Esophagus squamous epithelium (tissue), 4 donors: Measurements from ENCODE around the gene MRPL43.

Experiments
- POLR2A ChIP-seq, 4 donors: fragments of 450-650 bp; IDR thresholded peaks; one replicate each; pipeline ENCODE4 v1.6.1; 2017; ENCODE audit warnings: antibody characterized with exemption in 4 of 4, mild to moderate bottlenecking in 4 of 4, moderate library complexity in 3 of 4
- TF ChIP-seq, protein P1 (sequence below), 6 experiments: fragments of 450-650 bp in 4 of 6; fragments of 200-600 bp in 2 of 6; sonication (generic) in 2 of 6; IDR thresholded peaks; one replicate each; pipeline ENCODE4 v1.5.1; 2016 to 2019; ENCODE audit warnings: antibody characterized with exemption in 6 of 6, mild to moderate bottlenecking in 4 of 6, moderate library complexity in 4 of 6

DNA sequence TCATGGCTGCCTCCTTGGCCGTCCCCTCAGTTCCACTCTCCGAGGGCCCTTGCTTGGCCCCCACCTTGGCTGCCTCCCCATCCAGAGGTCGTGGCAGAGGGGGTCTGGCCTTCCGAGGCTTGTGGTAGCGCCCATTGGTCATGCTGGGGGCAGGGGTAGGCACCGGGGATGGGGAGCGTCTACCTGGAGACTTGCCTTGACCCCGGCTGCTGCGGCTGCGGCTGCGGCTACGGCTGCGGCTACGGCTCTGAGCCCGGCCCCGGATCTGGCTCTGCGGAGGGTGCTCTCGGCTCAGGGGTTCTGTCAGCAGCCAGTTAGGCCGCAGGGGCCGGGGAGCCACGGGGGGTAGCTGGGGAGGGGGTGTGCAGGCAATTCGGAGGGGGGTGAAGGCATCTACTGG lies 23.0 kb upstream of the MRPL43 start:
- TF ChIP-seq, protein P1, sequence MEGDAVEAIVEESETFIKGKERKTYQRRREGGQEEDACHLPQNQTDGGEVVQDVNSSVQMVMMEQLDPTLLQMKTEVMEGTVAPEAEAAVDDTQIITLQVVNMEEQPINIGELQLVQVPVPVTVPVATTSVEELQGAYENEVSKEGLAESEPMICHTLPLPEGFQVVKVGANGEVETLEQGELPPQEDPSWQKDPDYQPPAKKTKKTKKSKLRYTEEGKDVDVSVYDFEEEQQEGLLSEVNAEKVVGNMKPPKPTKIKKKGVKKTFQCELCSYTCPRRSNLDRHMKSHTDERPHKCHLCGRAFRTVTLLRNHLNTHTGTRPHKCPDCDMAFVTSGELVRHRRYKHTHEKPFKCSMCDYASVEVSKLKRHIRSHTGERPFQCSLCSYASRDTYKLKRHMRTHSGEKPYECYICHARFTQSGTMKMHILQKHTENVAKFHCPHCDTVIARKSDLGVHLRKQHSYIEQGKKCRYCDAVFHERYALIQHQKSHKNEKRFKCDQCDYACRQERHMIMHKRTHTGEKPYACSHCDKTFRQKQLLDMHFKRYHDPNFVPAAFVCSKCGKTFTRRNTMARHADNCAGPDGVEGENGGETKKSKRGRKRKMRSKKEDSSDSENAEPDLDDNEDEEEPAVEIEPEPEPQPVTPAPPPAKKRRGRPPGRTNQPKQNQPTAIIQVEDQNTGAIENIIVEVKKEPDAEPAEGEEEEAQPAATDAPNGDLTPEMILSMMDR (IDR thresholded peaks at IDR 0.05) = no peak
- no peak for TF ChIP-seq POLR2A (IDR thresholded peaks at IDR 0.05)
